CD4-positive, alpha-beta T cell treated with Interleukin-2 at 100 ng/mL for 4 hours (primary cell): Measurements from ENCODE around the gene CNPY2.
"Not testable (repeated sequence)": the region's sequence is repeated elsewhere in the genome, so short reads cannot be mapped to it uniquely, and the experiment has no call there.

Experiments used
- DNase-seq: peaks from one replicate; pipeline ENCODE4 v3.0.0-alpha.2; 2020; ENCODE audit warnings: low spot score

Gene CNPY2

DNA sequence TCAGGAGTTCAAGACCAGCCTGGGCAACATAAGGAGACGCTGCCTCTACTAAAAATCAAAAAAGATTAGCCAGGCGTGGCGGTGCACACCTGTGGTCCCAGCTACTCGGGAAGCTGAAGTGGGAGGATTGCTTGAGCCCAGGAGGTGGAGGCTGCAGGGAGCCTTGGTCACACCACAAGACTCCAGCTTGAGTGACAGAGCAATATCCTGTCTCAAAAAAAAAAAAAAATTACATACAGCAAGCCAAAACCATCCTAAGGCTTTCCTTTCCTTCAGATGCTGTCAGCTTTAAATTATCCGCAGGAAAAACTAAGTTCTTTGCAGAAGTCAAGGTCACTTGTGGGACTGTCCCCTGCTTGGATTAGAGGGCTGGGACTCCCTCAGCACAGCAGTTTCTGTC lies 17.0 kb downstream of the CNPY2 start:
- DNase-seq: no peak

DNA sequence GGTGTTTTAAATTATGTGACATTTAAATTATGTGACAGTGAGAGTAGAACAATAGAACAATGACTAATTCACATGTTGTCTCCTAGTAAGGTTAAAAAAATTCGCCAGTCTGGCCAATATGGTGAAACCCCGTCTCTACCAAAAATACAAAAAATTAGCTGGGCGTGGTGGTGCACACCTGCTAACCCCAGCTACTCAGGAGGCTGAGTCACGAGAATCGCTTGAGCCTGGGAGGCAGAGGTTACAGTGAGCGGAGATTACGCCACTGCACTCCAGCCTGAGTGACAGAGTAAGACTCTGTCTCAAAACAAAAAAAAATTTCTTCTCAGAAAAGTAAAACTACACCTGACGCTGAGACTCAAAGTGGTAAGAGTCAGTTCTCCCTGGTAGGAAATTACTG lies 18.4 kb downstream of the CNPY2 start:
- peak; percentile 14 for DNase-seq

DNA sequence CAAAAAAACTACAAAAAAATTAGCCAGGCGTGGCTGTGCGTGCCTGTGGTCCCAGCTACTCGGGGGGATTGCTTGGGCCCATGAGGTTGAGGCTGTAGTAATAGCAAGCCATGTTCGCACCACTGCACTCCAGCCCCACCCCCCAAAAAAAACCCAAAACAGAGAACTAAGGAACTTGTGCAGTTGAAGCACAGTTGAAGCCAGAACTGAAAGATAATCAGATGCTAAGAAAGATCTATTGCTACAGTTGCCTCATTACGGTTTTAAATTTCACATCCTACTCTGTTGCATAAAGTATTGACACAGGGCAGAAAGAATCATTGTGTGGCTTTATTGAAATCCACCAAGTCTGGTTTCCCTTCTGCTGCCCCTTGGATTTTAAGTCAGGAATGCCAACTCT lies 19.5 kb downstream of the CNPY2 start:
- DNase-seq: no peak

DNA sequence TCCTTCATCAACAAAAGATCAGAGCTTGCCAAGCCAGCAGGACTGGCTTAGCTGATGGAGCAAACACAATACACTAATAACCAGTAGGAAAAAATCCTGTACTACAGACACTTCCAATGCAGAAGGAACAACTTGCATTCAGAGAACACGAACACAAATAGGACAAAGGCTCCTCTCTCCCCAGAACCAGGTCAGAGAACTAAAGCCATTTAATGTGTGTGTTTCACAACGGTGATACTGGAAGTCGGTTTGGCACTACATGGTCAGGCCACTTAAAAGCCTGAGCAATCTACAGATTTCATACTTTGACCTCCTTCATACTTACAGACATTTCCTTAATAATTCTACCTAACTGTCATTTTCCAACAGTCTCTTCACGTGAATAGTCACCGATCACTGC lies 22.0 kb downstream of the CNPY2 start:
- DNase-seq: no peak

DNA sequence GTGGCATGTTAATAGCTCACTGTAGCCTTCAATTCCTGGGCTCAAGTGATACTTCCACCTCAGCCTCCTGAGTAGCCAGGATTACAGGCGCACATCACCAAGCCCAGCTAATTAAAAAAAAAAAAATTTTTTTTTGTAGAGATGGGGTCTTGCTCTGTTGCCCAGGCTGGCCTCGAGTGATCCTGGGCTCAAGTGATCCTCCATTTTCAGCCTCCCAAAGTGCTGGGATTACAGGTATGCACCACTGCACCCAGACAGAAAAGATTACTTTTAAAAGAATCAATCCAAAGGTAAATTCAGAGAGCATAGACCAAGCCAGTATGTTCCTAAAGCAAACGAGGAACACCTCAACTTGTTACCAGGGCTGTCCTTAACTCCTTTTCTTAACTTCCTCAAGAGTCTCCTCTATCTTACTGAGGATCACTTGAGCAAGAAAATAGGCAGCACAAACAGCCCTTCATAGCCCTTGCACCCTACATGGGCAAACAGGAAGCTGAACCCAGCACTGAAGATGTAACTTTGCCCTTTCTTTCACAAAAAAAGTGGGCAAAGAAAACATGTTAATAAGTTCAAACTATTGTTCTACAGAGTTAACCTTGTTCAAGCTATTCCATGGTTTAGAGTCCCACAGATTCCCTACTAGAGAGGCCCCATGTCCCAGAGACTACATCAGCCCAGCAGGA lies 26.9 kb downstream of the CNPY2 start:
- no peak for DNase-seq

DNA sequence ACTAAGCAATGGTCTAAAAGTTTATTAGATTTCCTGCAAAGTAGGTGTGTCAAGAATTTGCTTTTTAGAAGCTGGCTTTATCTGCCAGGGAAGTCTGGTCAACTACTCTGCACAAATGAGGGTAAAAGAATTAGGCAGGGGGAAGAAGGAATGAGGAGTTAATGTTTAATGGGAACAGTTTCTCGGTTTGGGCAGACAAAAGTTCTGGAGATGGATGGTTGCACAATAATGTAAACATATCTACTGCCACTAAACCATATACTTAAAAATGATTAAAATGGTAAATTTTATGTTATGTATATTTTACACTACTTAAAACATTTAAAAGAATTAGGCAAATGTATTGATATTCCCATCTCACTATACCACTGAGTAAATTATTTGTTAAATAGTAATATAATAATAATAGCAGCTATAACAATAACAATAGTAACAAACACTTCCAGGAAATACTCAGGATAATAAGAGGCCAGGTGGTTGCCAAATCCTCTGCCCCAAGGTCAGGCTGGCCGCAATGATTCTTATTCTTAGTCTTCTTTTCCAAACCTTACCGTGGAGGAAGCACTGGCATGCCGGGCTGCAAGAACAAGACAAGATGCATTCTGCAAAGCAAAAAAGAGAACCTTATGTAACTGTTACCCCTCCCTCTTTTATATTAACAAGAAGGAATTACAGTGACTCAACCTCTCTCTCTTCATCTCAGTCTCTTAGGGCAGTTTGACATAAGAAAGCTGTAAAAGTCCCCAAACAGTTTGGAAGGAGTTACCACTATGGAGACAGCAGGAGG lies 29.6 kb downstream of the CNPY2 start:
- DNase-seq: no peak

DNA sequence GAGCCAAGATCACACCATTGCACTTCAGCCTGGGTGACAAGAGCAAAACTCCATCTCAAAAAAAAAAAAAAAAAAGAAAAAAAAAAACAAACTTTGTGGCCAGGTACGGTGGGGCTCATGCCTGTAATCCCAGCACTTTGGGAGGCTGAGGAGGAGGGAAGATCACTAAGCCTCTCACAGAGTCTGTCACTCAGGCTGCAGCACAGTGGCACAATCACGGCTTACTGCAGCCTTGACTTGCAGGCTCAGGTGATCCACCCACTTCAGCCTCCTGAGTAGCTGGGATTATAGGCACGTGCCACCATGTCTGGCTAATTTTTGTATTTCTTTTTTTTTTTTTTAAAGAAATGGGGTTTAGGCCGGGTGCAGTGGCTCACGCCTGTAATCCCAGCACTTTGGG lies 31.5 kb downstream of the CNPY2 start:
- not testable (repeated sequence) for DNase-seq

DNA sequence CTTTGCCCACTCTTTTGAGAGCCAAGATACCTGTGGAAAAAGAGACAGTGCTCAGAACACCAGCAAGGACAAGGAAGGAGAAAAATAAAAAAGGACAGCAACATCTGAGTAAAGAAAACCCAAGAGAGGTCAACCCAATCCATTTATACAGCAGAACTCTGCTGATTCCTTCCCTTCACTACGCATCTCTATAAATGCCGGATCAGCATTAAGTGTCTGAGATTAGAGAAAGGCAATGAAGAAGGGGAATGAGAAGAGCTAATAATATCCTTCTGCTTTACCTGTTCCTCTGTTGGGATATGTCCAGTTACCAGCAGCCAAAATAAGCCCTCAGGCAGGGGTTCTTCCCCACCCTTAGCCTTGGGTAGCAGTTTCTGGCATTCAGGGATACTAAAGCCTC lies 33.2 kb downstream of the CNPY2 start:
- DNase-seq: no peak

DNA sequence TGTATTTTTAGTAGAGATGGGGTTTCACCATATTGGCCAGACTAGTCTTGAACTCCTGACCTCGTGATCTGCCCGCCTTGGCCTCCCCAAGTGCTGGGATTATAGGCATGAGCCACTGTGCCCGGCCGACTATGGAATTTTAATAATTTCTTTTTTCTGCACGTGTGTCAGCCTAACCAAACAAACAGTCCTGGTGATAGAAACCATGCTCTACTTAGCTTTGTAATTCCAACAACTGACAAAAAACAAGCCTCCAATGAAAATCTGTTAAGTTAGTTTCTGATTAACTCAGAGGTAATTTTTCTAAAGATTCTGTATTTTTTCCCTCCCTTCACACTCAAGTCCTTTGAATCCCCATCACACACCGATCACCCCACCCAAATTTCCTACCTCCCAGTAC lies 33.8 kb downstream of the CNPY2 start:
- no peak for DNase-seq

DNA sequence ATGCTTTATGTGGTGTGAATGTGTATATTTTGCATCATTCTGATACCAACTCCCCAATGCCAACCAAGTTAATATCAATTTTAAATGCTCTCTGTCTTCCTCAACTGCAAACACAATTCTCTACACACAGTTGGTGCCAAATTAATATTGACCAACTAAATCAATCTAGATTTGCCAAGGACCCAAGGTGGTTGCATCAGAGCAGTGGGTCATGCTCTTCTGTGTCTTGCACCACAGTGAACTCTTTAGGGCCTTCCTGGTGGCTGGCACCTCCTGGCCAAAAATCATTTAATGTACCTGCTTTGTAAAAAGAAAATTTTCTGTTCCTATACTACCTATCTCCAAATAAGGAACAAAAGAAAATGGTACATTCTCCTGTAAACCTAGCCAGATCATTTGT lies 34.9 kb downstream of the CNPY2 start:
- no peak for DNase-seq

DNA sequence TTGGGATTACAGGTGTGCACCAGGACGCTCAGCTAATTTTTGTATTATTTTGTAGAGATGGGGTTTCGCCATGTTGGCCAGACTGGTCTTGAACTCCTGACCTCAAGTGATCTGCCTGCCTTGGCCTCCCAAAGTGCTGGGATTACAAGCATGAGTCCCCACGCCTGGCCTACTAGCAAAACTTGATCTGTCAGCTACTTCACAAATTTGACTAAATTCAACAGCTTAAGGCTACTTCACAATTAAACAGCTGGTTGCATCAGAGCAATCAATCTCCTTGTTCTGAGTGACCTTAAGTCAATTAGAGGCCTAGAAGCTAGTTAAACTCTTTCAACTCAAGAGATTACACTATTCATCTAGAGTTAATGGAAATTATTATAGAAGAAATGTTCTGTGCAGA lies 36.9 kb downstream of the CNPY2 start:
- no peak for DNase-seq

DNA sequence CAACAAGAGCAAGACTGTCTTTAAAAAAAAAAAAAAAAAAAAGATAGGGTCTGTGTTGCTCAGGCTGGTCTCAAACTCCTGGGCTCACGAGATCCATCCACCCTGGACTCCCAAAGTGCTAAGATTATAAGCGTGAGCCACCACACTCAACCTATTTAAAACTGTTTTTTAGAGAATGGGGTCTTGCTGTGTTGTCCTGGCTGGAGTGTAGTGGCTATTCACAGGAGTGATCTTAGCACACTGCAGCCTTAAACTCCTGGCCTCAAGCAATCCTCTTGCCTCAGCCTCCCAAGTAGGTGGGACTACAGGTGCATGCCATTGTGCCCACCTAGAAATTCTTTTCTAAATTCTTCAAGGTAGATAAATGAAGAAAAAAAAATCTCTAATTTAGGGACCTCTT lies 41.5 kb downstream of the CNPY2 start:
- DNase-seq: no peak

DNA sequence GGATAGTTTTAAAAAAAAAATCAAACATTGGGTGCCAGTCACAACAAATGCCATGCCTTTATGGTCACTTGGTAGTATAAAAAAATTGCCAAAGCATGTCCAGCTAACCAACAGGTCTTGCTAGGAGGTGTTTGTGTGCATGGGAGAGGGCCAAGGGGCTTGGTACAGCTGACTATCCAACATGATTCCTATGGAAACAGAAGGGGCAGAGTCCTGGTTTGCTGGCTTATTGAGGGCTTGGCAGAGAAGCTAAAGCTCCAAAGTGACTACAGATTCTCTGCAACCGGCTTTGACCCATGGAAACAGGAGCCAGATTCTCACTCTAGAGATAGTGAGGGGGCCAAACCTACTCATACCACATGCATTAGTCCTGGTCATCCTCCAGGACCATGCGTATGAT lies 43.3 kb downstream of the CNPY2 start:
- DNase-seq: not testable (repeated sequence)

DNA sequence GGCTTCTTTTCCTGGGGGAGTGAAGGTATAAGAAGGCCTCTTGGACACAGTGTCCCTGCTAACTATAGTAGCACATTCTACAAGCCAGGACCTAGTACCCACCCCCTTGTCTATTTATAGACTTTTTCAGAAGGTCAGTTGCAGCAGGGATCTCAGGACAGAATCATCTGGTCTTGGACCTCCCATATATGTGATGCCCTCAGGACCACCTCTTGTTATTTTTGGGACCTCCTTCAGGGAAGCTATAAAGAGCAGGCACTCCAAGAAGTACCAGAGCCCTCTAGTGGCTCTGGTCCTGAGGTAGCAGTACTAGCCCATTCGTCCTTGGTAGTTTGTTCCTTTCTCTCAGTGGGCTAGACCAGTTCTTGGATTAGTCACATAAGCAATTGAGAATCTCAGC lies 44.8 kb downstream of the CNPY2 start:
- DNase-seq: no peak

DNA sequence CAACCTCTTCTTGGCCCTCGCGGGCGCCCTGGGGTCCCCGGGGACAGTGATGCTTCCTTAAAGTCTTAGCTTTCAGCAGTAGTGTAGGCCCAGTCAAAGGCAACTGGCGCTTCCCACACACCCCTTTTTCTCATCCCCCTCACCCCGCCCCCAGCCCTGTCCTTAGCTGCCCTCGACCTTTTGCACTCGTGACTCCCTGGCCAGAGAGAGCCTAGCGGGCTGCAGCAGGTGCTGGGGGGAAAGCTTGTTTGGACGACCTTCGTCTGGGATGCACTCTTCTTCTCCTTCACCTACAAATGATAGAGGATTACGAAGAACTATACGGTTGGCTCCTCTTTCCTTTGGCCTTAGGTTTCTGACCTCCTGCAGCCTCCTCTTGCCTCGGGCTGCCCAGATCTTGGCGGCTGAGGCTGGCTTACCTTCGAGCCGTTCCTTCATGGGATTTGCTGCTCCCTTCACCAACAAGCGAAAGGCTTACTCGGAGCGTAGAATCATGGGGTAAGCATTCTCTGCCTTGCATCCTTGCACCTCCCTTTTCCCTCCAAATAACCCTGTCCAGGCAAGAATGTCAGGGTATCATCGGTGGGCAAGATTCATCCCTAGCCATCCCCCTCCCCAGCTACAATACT lies 48.2 kb downstream of the CNPY2 start:
- no peak for DNase-seq

DNA sequence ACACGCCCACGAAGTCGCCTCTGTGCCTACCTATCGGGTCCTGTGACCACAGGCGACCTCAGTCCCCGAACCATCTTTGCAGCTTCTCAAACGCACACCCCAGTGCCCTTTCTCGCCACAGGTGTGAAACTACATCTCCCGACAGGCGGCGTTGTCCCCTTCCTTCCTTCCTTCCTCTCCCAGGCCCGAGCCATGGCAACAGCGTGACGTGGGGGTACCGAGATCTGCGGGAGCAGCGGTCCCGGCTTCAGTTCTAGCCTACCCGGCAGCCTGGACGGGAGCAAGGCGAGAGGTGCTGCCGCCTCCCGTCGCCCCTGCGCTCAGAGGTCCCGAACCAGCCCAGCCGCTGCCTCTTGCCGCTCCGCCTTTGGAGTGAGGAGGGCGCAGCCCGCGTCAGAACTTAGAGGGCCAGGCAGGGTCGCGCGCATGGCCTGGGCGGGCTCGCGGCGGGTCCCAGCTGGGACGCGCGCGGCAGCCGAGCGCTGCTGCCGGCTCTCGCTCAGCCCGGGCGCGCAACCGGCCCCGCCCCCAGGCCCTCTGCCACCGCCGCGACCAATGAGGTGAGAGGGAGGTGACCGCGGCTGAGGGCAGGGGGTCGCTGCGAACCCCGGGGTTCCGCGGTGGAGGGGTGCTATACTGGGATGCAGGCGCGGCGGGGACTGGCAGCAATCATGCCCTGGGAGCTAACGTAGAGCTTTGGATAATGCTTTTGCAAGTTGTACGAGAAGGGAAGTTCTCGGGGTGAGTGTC lies 48.9 kb downstream of the CNPY2 start, which contains the start of gene COQ10A:
TSS of gene COQ10A (plus strand) at position 250 of the 750 bp plus-strand sequence. CDS start at position 427, 177 bp downstream.
- peak; percentile 89 for DNase-seq

DNA sequence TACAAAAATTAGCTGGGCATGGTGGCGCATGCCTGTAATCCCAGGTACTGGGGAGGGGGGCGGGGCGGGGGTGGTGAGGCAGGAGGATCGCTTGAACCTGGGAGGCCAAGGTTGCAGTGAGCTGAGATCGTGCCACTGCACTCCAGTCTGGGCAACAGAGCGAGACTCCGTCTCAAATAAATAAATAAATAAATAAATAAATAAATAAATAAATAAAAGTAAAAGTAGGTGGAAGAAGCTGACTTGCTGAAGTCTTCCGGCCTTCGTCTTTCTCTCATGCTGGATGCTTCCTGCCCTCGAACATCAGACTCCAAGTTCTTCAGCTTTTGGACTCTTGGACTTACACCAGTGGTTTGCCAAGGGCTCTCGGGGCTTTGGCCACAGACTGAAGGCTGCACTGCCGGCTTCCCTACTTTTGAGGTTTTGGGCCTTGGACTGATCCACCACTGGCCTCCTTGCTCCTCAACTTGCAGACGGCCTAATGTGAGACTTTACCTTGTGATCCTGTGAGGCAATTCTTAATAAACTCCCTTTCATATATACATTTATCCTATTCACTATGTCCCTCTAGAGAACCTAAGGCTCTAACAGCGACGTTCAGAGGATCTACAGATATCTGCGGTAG lies 49.6 kb downstream of the CNPY2 start:
- DNase-seq: not testable (repeated sequence)

DNA sequence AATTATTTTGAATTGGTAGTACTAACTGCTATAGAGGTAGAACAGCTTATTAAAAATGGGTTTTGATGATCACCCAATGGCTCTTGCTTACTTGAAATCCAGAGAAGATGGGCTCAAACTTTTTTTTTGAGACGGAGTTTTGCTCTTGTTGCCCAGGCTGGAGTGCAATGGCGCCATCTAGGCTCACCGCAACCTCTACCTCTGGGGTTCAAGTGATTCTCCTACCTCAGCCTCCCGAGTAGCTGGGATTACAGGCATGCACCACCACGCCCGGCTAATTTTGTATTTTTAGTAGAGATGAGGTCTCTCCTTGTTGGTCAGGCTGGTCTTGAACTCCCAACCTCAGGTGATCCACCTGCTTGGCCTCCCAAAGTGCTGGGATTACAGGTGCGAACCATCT lies 52.8 kb downstream of the CNPY2 start:
- DNase-seq: not testable (repeated sequence)

DNA sequence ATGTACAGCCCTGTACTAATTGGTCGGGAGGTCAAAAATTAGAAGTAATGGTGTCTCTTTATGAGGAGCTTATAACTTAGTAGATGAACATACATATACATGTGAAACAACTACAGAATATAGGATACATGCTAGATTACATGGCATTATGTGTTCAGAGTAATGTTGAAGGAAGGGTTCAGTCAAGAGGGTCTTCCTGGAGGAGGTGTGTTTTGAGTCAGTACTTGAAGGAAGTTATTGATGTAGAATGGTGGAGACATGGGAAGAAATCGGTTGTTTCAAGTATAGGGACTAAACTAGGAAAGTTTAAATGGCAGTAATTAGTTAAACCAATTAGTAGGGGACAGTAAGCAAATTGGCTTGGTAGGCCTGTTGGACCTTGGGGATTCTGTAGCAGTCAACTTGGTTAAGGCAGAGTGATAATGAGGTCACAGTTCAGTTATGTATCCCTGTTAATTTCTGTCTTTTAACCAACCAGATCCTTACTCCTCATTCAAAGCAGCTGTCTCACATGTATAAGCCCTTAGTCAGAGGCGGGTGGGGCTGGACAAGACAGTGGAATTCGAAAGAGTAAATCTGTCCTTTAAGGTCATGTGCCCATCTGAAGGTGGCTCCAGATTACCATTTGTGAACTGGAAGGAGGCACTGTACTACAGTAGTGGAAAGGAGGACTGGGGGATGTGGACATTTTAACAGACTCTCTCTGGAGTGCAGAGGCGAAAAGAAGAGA lies 54.1 kb downstream of the CNPY2 start:
- no peak for DNase-seq

DNA sequence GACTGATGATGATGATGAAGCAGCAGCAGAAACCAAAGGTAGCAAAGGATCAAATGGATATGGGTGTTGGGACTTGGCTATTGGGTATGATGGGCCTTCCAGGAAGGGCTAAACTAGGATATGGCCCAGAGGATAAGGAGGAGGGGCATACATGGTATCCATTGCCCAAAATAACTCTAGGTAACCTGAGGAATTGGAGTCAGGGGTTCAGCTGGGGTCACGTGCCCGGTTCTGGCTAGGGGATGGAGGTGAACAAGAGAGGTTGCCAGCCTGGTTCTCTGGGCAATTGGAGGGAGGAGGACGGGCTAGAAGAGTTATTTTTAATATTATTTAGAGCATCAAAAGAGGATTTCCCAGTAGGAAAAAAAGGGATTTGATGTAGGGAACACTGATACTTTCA lies 54.9 kb downstream of the CNPY2 start:
- no peak for DNase-seq

DNA sequence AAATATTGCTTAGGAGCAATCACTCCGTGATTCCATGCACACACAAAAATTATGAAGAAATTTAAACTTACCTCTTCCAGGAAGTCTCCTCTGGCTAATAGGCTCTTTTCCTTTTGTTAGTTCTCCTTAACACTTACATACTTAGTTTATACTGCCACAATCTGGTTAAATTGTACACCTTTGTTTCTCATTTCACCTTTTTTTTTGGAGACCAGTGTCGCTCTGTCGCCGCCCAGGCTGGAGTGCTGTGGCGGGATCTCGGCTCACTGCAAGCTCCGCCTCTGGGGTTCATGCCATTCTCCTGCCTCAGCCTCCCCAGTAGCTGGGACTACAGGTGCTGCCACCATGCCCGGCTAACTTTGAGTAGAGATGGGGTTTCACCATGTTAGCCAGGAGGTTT lies 55.4 kb downstream of the CNPY2 start:
- no peak for DNase-seq
